ENCODE results near the gene MAP3K9.

MAP3K9 gene

DNA sequence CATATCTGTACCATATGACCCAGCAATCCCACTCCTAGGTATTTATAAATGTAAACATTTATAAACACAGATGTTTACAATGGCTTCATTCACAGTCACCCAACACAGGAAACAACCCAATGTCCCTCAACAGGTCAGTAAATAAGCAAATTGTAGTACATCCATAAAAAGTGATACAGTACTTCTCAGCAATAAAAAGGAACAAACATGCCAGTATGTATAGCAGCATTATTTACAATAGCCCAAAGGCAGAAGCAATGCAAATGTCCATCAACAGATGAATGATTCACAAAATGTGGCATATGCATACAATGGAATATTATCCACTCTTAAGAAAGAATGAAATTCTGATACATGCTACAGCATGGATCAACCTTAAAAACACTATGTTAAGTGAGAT is 27.6 kb upstream of the MAP3K9 start:
- H3K4me3 ChIP-seq (replicated peaks; ENCODE audit: insufficient read depth, low read length) = no peak overlapping the region
- TF ChIP-seq GABPA (IDR thresholded peaks at IDR 0.05; ENCODE audit: low read depth) = no peak
- TF ChIP-seq, protein P1, sequence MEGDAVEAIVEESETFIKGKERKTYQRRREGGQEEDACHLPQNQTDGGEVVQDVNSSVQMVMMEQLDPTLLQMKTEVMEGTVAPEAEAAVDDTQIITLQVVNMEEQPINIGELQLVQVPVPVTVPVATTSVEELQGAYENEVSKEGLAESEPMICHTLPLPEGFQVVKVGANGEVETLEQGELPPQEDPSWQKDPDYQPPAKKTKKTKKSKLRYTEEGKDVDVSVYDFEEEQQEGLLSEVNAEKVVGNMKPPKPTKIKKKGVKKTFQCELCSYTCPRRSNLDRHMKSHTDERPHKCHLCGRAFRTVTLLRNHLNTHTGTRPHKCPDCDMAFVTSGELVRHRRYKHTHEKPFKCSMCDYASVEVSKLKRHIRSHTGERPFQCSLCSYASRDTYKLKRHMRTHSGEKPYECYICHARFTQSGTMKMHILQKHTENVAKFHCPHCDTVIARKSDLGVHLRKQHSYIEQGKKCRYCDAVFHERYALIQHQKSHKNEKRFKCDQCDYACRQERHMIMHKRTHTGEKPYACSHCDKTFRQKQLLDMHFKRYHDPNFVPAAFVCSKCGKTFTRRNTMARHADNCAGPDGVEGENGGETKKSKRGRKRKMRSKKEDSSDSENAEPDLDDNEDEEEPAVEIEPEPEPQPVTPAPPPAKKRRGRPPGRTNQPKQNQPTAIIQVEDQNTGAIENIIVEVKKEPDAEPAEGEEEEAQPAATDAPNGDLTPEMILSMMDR (IDR thresholded peaks at IDR 0.05; ENCODE audit: insufficient read depth, low read length) = no peak
- no peak for TF ChIP-seq SPI1 (IDR thresholded peaks at IDR 0.05; ENCODE audit: borderline replicate concordance, low read depth)
- TF ChIP-seq POLR2AphosphoS5 (IDR thresholded peaks at IDR 0.05; ENCODE audit: low read depth) = no peak
- no peak for TF ChIP-seq REST (IDR thresholded peaks at IDR 0.05; ENCODE audit: insufficient replicate concordance, low read depth)
- H3K27me3 ChIP-seq (ENCODE audit: insufficient read depth, poor library complexity, severe bottlenecking) = no peaks in the 10 kb centered on the region
- no peak overlapping the region for H3K27ac ChIP-seq (replicated peaks)
- DNase-seq (ENCODE audit: low read depth in 1 of 2, low spot score in 1 of 2) = no peak

GRCh38 chr14:70833884-70834283 is 24.6 kb upstream of the MAP3K9 start:
- H3K4me3 ChIP-seq (replicated peaks; ENCODE audit: insufficient read depth, low read length) = no peak overlapping the region

GRCh38 chr14:70832561-70833305 is 23.4 kb upstream of the MAP3K9 start:
- no peak overlapping the region for H3K27ac ChIP-seq (replicated peaks)
- no peak for DNase-seq (ENCODE audit: low read depth in 1 of 2, low spot score in 1 of 2)
- no peaks in the 10 kb centered on the region for H3K27me3 ChIP-seq (ENCODE audit: insufficient read depth, poor library complexity, severe bottlenecking)
- TF ChIP-seq, protein P1 (IDR thresholded peaks at IDR 0.05; ENCODE audit: insufficient read depth, low read length) = no peak
- no peak for TF ChIP-seq REST (IDR thresholded peaks at IDR 0.05; ENCODE audit: insufficient replicate concordance, low read depth)
- no peak for TF ChIP-seq GABPA (IDR thresholded peaks at IDR 0.05; ENCODE audit: low read depth)
- no peak for TF ChIP-seq SPI1 (IDR thresholded peaks at IDR 0.05; ENCODE audit: borderline replicate concordance, low read depth)
- no peak overlapping the region for H3K4me3 ChIP-seq (replicated peaks; ENCODE audit: insufficient read depth, low read length)

More at GRCh38 chr14:70833884-70834283, 24.6 kb upstream of the MAP3K9 start:
- TF ChIP-seq REST (IDR thresholded peaks at IDR 0.05; ENCODE audit: insufficient replicate concordance, low read depth) = no peak
- TF ChIP-seq POLR2AphosphoS5 (IDR thresholded peaks at IDR 0.05; ENCODE audit: low read depth) = no peak
- no peak for TF ChIP-seq GABPA (IDR thresholded peaks at IDR 0.05; ENCODE audit: low read depth)
- TF ChIP-seq, protein P1 (IDR thresholded peaks at IDR 0.05; ENCODE audit: insufficient read depth, low read length) = no peak
- no peak for TF ChIP-seq SPI1 (IDR thresholded peaks at IDR 0.05; ENCODE audit: borderline replicate concordance, low read depth)
- no peak for DNase-seq (ENCODE audit: low read depth in 1 of 2, low spot score in 1 of 2)
- H3K27ac ChIP-seq (replicated peaks) = no peak overlapping the region
- no peaks in the 10 kb centered on the region for H3K27me3 ChIP-seq (ENCODE audit: insufficient read depth, poor library complexity, severe bottlenecking)

Data from HL-60 (cell line).